ENCODE results near the gene URB2. TPM values are rescaled to one million over a fixed set of nuclear protein-coding genes. Genes with fewer than 3 reads are reported as not detected.
A peak's percentile ranks its signal among the peaks of the same experiment; 100 is the strongest.
"Not testable (repeated sequence)": the region's sequence is repeated elsewhere in the genome, so short reads cannot be mapped to it uniquely, and the experiment has no call there.

URB2 gene
- total RNA-seq, 1 donor from 2014 or later: 4.8 TPM

- no peak for DNase-seq (ENCODE audit: low spot score)
Observed at GRCh38 chr1:229690662-229691061, 64.6 kb downstream of the URB2 start.

- DNase-seq (ENCODE audit: low spot score): no peak
Observed at GRCh38 chr1:229691362-229691761, 65.3 kb downstream of the URB2 start.

GRCh38 chr1:229693129-229693900 lies 67.3 kb downstream of the URB2 start:
- DNase-seq (ENCODE audit: low spot score): no peak

- DNase-seq (ENCODE audit: low spot score): peak; percentile 52
Observed at GRCh38 chr1:229694053-229694693, 68.1 kb downstream of the URB2 start.

- DNase-seq (ENCODE audit: low spot score): no peak
Observed at GRCh38 chr1:229696385-229696784, 70.3 kb downstream of the URB2 start.

GRCh38 chr1:229699613-229700267 lies 73.7 kb downstream of the URB2 start:
- peak; percentile 28 for DNase-seq (ENCODE audit: low spot score)

- DNase-seq (ENCODE audit: low spot score): no peak
Observed at GRCh38 chr1:229704157-229704556, 78.1 kb downstream of the URB2 start.

GRCh38 chr1:229705152-229705551 lies 79.1 kb downstream of the URB2 start:
- DNase-seq (ENCODE audit: low spot score): not testable (repeated sequence)

- not testable (repeated sequence) for DNase-seq (ENCODE audit: low spot score)
Observed at GRCh38 chr1:229707127-229707526, 81.1 kb downstream of the URB2 start.

GRCh38 chr1:229709500-229710013 lies 83.5 kb downstream of the URB2 start:
- DNase-seq (ENCODE audit: low spot score): no peak

Other genes starting within 250 kb of the URB2 start
- gene ACTA1, start 192.2 kb upstream of the URB2 start, total RNA-seq: 0.17 TPM
- 30.3 TPM for gene NUP133, start 117.9 kb upstream of the URB2 start, total RNA-seq
- gene ABCB10, start 67.5 kb upstream of the URB2 start, total RNA-seq: 14.9 TPM
- gene TAF5L, start 125 bp upstream of the URB2 start, total RNA-seq: 21.5 TPM